ENCODE data around the gene CWC15.

GRCh38 chr11:94920311-94920710, 53.0 kb downstream of the CWC15 start:
- no peak for TF ChIP-seq CTCF (IDR thresholded peaks at IDR 0.05)
- no peak for TF ChIP-seq POLR2A (IDR thresholded peaks at IDR 0.05)

All from uterus (tissue), 2 donors.